GM19372 (cell line): ENCODE data around the gene LMX1A.

Experiments
- ATAC-seq: cut with Tn5 transposase; IDR thresholded peaks from one replicate; pipeline ENCODE4 v1.9.1; 2021; ENCODE audit warnings: mild to moderate bottlenecking, low read depth, moderate library complexity; ENCODE audit not compliant: unreplicated experiment

Gene LMX1A

GRCh38 chr1:165281207-165281901, 75.2 kb downstream of the LMX1A start:
- no peak for ATAC-seq

GRCh38 chr1:165279882-165280281, 76.6 kb downstream of the LMX1A start:
- no peak for ATAC-seq

GRCh38 chr1:165276314-165276713, 80.2 kb downstream of the LMX1A start:
- ATAC-seq, result no peak

- ATAC-seq, result no peak
These were observed 91.2 kb downstream of the LMX1A start for GRCh38 chr1:165265196-165265838.

GRCh38 chr1:165259706-165260428, 96.6 kb downstream of the LMX1A start:
- no peak for ATAC-seq

- ATAC-seq, result no peak
These were observed 97.3 kb downstream of the LMX1A start for GRCh38 chr1:165259236-165259635.

GRCh38 chr1:165257969-165258459, 98.5 kb downstream of the LMX1A start:
- ATAC-seq, result peak; percentile 77

GRCh38 chr1:165254896-165255625, 101.5 kb downstream of the LMX1A start:
- ATAC-seq, result no peak

- no peak for ATAC-seq
These were observed 102.1 kb downstream of the LMX1A start for GRCh38 chr1:165254376-165254775.

- ATAC-seq, result no peak
These were observed 102.7 kb downstream of the LMX1A start for GRCh38 chr1:165253818-165254254.

- no peak for ATAC-seq
These were observed 107.4 kb downstream of the LMX1A start for GRCh38 chr1:165248969-165249571.

- ATAC-seq, result no peak
These were observed 114.6 kb downstream of the LMX1A start for GRCh38 chr1:165241952-165242351.

GRCh38 chr1:165241321-165241720, 115.2 kb downstream of the LMX1A start:
- ATAC-seq, result no peak

GRCh38 chr1:165240492-165240891, 116.0 kb downstream of the LMX1A start:
- ATAC-seq, result no peak

- ATAC-seq, result no peak
These were observed 116.6 kb downstream of the LMX1A start for GRCh38 chr1:165239873-165240272.

- ATAC-seq, result no peak
These were observed 120.7 kb downstream of the LMX1A start for GRCh38 chr1:165235777-165236291.

GRCh38 chr1:165235155-165235776, 121.2 kb downstream of the LMX1A start:
- ATAC-seq, result no peak

GRCh38 chr1:165234149-165234548, 122.4 kb downstream of the LMX1A start:
- no peak for ATAC-seq

GRCh38 chr1:165228676-165229075, 127.8 kb downstream of the LMX1A start:
- no peak for ATAC-seq
